NCI-H146 treated with DMSO at 0.1 percent for 48 hours (cell line): Measurements from ENCODE around the gene CDC42BPB.

ENCODE experiments used
- DNase-seq: peaks from one replicate; lab custom pipeline; 2025; ENCODE audit not compliant: unreplicated experiment; lab: John Stamatoyannopoulos, UW

CDC42BPB gene

DNA sequence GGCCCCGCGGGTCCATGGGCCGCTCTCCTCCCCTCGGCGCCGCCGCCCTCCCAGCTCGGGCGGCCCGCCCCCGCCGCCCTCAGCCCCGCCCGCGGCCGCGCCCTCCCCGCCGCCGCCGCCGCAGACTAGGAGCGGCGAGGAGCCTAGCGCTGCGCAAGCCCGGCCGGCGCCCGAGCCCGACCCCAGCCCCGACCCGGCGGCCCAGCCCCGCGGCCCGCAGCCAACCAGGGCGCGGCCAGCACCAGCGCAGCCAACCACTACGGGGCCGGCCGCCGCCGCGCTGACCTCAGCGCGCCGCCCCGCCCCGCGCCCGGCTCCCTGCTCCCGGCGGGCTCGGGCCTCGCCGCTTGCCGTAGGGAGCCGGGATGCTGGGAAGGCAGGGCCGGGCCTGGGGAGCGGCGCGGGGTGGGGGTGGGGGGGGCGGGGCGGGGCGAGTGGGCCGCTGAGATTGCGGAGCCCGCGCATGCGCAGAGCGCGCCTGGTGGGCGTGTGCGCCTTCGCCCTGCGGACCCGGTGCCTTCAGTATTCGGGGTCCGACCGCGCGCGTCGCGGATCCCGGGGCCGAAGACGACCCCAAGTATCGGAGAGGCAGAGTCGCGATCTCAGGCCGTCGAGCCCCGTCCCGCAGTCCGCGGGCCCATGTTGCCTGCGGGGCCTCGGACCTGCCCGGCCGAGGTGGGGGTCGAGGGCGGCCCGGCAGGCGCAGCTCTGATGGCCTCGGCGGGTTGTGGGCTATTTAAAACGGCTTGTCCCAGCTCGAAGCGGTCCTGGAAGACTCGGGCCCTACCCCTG, at the start of gene CDC42BPB:
Gene CDC42BPB, minus strand, starts transcription at position 178 of the 792 bp plus-strand sequence. CDS start 376 bp downstream, outside the sequence.
- peak; percentile 89 for DNase-seq

DNA sequence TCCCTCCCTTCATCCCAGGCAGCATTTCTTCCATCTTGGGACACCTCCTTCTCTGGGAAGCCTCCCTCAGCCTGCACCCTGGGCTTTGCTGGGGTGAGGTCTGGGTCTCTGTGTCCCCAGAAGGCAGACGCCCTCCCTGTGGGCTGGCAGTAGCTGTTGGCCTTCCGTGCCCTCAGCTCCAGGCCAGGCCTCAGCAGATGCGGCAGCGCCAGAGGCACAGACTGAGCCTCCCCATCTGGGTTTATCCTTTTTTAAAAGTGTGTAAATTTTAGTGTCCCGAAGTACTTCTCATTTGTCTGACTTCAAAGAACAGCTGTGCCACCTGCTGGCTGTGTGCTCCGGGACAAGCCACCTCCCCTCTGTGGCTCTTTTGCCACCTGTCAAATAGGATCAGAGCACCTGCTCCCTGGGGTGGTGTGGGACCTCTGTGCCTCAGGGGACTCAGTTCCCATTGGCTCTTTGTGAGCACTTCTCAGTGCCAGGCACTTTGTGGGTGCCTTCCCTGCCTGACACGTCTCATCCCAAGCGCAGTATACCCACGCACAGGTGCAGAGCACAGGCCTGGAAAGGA, 48.3 kb upstream of the CDC42BPB start:
- DNase-seq, result no peak

DNA sequence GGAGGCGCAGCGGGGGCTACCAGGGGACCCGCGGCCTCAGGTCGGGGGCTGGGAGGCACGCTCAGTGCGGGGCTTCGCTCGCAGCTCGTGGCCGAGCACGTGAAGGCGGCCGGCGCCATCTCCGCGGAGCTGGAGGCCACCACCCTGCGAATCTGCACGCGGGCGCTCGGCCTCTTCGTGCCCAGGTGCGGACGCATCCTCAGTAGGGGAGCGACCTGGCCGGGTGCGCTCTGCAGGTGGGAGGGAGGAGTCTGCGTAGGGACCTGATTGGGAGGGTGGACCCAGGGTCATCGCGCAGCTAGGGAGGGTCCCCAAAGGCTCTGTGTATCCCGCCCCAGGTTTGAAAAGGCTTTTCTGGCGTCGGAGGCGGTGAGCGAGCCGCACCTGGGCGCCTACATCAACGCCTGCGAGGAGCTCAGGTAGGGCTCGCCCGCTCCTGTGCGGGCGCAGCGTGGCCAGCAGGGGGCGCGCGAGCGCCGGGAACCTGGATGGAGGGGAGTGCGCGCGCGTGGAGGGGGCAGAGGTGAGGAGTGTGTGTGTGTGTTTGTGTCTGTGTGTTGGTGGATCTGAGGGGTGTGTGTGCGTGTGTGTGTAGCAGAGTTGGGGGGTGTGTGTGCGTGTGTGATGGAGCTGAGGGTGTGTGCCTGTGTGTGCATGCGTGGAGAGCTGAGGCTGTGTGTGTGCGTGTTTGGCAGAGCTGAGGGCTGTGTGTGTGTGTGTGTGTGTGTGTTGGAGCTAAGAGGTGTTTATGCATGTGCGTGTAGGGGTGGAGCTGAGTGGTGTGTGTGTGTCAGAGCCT, 47.5 kb upstream of the CDC42BPB start:
- peak; percentile 55 for DNase-seq

- no peak for DNase-seq
Measured at GRCh38 chr14:103104389-103104653, 47.0 kb upstream of the CDC42BPB start.

DNA sequence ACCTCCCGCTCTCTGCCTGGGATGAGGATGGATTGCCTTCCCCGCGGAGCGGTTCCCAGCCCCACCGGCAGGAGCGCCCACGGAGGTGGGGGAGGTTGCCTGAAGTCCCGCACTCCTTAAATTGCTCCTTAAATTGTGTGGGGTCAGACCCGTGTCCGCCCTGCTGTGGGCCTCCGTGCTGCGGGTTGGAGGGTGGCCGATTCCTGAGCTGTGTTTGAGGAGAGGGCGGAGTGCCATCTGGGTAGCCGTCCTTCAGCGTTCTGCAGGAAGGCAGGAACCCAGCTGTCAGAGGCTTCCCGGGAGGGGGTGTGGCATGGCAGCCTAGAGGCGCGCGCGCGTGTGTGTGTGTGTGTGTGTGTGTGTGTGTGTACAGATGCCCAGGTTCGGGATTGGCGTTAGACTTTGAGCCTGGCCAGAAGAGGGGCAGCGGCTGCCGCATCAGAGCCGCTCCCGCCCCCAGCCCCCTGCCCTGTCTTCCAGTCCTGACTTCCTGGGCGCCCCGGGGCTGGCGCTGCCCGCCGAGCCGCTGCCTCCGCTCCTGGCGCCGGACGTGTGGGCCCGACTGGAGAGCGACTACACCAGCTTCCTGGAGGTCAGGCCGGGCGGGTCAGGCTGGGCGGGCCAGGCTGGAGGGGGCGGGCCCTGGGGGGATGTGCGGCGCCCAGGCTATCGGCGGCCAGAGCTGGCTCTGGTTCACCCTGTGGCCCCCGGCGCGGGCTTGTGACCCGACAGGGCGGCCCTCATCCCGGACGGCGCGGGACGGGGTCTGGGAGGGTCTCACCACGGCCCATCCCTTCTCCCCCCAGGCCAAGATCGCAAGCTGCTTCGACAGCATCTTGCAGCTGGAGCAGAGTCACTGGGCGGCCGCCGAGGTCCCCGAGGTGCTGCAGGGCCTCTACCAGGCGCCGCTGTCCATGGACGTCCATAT, 46.4 kb upstream of the CDC42BPB start:
- peak; percentile 36 for DNase-seq

- no peak for DNase-seq
Measured at GRCh38 chr14:103102689-103103260, 45.4 kb upstream of the CDC42BPB start.

DNA sequence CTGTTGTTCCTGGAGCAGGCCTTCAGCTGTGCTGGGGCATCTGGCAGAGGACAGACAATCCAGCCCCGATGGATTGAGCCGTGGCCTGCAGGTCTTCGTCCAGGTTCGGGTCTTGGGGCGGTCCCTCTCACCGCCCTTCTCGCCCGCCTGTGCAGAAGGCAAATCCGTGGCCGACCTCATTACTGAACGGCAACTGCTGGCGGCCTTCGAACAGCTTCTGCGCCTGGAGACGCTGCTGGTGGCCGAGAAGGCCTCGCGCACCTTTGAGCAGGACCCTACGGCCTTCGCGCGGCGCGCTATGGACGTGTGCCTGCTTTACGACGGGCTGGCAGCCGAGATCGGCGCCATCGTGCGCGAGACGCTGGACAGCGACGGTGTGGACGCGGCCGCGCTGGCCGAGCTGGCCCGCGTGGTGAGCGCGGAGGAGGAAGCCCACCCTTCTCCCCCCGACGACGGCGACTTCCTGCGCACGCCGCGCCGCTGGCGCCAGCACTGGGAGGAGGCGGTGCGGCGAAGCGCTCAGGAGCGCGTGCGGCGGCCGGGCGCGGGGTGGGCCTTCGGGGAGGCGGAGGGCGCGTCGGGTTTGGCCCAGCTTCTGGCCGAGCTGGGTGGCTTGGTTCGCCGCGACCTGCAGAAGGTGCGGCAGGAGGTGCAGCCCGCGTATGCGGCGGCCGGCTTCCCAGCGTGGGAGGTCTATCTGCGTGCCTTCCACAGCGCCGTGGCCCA, 44.8 kb upstream of the CDC42BPB start:
- DNase-seq, result no peak

DNA sequence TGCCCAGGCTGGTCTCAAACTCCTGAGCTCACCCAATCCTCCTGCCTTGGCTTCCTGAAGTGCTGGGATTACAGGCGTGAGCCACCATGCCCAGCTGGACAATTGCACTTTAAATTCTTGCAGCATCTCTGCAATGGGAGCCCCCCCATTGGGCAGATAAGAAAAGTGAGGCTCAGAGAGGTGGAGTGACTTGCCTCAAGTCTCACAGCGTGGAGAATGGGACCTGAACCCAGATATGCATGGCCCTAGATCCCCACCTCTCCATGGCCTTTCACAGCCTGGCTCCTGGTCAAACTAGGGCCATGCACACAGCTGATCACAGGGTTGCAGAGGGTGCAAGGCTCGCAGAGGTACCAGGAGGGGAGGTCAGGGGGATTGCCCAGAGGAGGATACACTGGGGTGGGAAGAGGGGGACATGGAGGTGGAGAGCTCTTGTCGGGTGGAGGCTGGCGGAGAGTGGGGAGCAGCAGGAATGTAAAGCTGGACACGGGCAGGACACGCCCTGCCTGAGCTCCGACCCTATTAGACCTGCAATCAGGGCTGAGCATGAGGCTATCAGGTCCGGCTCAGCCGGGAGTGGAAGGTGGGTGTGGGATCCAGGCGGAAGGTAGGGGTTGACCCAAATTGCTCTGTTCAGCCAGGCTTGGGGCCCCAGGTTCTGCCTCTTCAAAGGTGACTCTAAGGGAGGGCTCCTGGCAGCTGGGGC, 44.1 kb upstream of the CDC42BPB start:
- no peak for DNase-seq

- DNase-seq, result no peak
Measured at GRCh38 chr14:103100281-103101121, 43.2 kb upstream of the CDC42BPB start.

GRCh38 chr14:103099733-103100280, 42.5 kb upstream of the CDC42BPB start:
- no peak for DNase-seq

DNA sequence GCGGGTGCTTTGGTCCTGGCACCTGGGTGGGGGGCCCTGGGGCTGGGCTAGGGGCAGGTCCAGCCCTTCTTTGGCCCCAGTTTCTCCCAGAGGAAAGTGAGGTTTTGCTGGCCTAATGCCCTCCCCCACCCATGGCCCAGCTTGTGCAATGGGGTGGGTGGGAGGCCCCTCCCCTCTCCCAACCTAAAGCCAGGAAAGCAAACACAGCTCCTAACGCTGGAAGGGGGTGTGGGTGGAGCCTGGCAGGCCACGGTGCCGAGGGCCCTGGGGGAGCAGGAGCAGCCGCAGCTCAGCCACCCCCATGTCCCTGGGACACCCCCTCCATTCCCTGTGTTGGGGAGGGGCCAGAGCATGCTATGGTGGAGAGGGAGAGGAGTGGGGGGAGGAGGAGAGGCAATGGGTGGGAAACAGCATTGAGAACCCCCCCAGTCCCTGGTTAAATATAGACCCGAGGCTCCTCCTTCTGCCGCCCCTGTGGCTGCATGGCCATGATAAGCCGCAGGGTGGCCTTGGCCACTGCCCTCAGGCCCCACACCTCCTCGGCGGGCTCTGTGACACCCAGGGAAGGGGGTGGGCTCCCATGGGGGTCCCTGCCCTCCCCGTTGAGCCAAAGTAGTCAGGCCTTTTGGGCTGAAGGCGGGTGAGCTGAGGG, 41.9 kb upstream of the CDC42BPB start:
- no peak for DNase-seq

DNA sequence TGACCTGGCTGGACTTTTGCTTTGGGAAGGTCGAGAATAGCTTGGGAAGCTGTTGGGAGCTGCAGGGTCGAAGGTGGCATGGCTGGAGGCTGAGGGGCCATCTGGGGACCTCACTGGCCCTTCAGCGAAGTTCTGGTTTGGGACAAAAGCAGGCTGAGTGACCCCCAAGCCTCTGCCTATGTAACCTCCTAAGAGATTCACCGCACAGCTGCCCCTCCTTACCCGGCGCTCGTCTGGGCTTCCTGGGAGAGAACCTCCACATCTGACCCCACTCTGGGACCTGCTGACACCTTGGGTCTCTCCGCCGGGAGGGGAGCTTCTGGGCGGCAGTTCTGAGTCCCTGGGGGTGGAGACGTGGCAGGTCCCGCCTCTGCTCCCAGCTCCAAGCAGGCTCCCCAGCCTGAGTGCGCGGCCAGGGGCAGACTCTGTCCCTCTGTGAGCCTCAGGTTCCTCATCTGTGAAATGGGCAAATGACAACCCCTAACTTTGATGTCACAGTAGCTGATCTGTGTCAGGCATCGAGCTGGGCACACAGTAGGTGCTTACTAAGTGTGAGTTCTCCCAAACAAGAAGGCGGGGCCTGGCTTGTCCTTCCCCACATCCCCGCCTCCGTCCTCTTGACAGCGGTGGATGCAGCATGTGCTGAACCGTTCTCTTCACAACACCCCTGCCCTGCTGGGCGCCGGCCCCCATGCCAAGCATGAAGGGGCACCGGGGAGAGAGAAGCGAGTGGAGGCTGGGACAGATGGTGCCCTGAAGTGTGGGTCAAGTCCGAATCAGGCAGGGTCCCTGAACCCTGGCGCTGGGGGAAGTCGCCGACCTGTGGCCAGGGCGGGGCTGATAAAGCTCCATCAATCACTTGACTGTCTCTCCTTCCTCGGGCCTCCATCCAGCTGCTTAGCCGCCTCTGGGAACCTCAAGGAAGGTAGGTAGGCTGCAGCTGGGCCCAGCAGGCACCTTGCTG, 40.9 kb upstream of the CDC42BPB start:
- no peak for DNase-seq

- DNase-seq, result no peak
Measured at GRCh38 chr14:103097244-103097993, 40.1 kb upstream of the CDC42BPB start.

GRCh38 chr14:103096387-103096786, 39.0 kb upstream of the CDC42BPB start:
- DNase-seq, result no peak

DNA sequence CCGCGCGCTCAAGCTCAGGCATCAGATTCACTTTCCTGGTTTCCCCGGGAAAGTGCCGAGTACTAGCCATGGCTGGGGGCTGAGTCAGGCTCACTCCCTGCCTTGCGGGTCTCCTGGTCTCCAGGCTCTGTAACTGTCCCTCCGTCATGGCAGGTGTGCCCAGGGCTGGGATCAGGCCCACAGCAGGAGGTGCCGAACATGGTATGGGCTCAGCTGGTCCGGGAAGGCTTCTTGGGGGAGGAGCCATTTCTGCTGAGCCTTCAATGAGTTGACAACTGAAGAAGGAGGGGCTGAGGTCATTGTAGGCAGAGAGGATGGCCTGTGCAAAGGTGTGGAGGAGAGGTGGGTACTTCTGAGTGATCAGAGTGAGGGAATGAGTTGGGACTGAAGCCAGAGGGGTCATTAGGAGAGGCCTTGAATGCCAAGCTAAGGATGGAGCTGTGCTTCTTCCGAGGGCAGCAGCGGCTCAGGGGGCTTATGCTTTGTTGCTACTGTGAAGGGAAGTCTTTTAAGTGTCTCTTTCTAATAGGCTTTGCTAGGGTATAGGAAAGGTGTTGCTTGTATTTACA, 37.9 kb upstream of the CDC42BPB start:
- DNase-seq, result no peak
